ENCODE data around the gene TMEM258. TPM values are rescaled to one million over a fixed set of nuclear protein-coding genes. Genes with fewer than 3 reads are reported as not detected.
A peak's percentile ranks its signal among the peaks of the same experiment; 100 is the strongest.

TMEM258 gene
- 117 TPM for total RNA-seq
- long read RNA-seq, transcript TMEM258-204 (4 exons, 575 nt), result major isoform, 109 of 112 reads
- long read RNA-seq, partial matches to known transcripts, result 2 of 112 reads
- long read RNA-seq, other reads (novel, unspliced or antisense), result 0 of 112 reads

GRCh38 chr11:61792310-61793082 lies at the start of gene TMEM258, which contains the start of gene FEN1:
Gene TMEM258 (minus strand): TSS chr11:61792599. CDS start chr11:61792558, 41 bp downstream.
Gene FEN1 (plus strand): TSS chr11:61792911. CDS start chr11:61795362, 2,451 bp downstream.
- TF ChIP-seq CTCF (IDR thresholded peaks at IDR 0.05; ENCODE audit: borderline replicate concordance), result peak; percentile 29
- H3K36me3 ChIP-seq, result peaks cover 43% of the 10 kb centered on the region

GRCh38 chr11:61841636-61842527 lies 49.5 kb upstream of the TMEM258 start:
- no peak for DNase-seq
- intact Hi-C loops (cut with micrococcal nuclease), result no loop called here
- no peak for TF ChIP-seq CTCF (IDR thresholded peaks at IDR 0.05; ENCODE audit: borderline replicate concordance)
- Histone ChIP-seq H3K9me3 (replicated peaks) (no peaks in the 10 kb centered on the region), H3K4me1 (peaks cover 18% of the 10 kb centered on the region), H3K27me3 (ENCODE audit: low read depth) (no peaks in the 10 kb centered on the region), H3K4me3 (peak overlapping the region; percentile 34), H3K27ac (replicated peaks) (peak overlapping the region; percentile 75), H3K36me3 (peaks cover 16% of the 10 kb centered on the region)

More at GRCh38 chr11:61792310-61793082, at the start of gene TMEM258, which contains the start of gene FEN1:
- Histone ChIP-seq H3K4me3 (peak within 1 kb of the TSS; percentile 88), H3K9me3 (replicated peaks) (no peaks in the 10 kb centered on the region), H3K4me1 (peaks cover 33% of the 10 kb centered on the region), H3K27ac (replicated peaks) (peak within 1 kb of the TSS; percentile 96), H3K27me3 (ENCODE audit: low read depth) (no peaks in the 10 kb centered on the region)
- peak; percentile 89 for DNase-seq
- intact Hi-C loops (cut with micrococcal nuclease), result loop anchor here (10.0 kb wide), 3 partner anchors 102 to 292 kb away; partner anchors contain the start of gene FADS3

GRCh38 chr11:61840371-61840770 lies 48.0 kb upstream of the TMEM258 start:
- H3K4me1 ChIP-seq, result peaks cover 27% of the 10 kb centered on the region
- H3K4me3 ChIP-seq, result no peak overlapping the region
- no peak for TF ChIP-seq CTCF (IDR thresholded peaks at IDR 0.05; ENCODE audit: borderline replicate concordance)
- H3K27ac ChIP-seq (replicated peaks), result no peak overlapping the region
- no peaks in the 10 kb centered on the region for H3K27me3 ChIP-seq (ENCODE audit: low read depth)
- intact Hi-C loops (cut with micrococcal nuclease), result no loop called here
- peaks cover 16% of the 10 kb centered on the region for H3K36me3 ChIP-seq
- H3K9me3 ChIP-seq (replicated peaks), result no peaks in the 10 kb centered on the region
- no peak for DNase-seq

GRCh38 chr11:61839742-61840141 lies 47.3 kb upstream of the TMEM258 start:
- intact Hi-C loops (cut with micrococcal nuclease), result no loop called here
- Histone ChIP-seq H3K27me3 (ENCODE audit: low read depth) (no peaks in the 10 kb centered on the region), H3K36me3 (peaks cover 16% of the 10 kb centered on the region), H3K9me3 (replicated peaks) (no peaks in the 10 kb centered on the region), H3K4me3 (no peak overlapping the region), H3K27ac (replicated peaks) (no peak overlapping the region), H3K4me1 (peaks cover 33% of the 10 kb centered on the region)
- TF ChIP-seq CTCF (IDR thresholded peaks at IDR 0.05; ENCODE audit: borderline replicate concordance), result no peak
- no peak for DNase-seq

- H3K4me1 ChIP-seq, result peaks cover 41% of the 10 kb centered on the region
- no peak overlapping the region for H3K27ac ChIP-seq (replicated peaks)
- no peaks in the 10 kb centered on the region for H3K9me3 ChIP-seq (replicated peaks)
- intact Hi-C loops (cut with micrococcal nuclease), result no loop called here
- DNase-seq, result no peak
- no peak overlapping the region for H3K4me3 ChIP-seq
- no peak for TF ChIP-seq CTCF (IDR thresholded peaks at IDR 0.05; ENCODE audit: borderline replicate concordance)
- H3K27me3 ChIP-seq (ENCODE audit: low read depth), result no peaks in the 10 kb centered on the region
- H3K36me3 ChIP-seq, result peaks cover 16% of the 10 kb centered on the region
Measured at GRCh38 chr11:61838921-61839320, 46.5 kb upstream of the TMEM258 start.

Data from left ventricle myocardium inferior (tissue), 1 donor.